GM23338 (cell line): Measurements from ENCODE around the gene PLAAT3. TPM values are rescaled to one million over a fixed set of nuclear protein-coding genes. Genes with fewer than 3 reads are reported as not detected.

ENCODE experiments used
- ATAC-seq: fragments of 200-7000 bp; cut with Tn5 transposase; 3 replicates; pipeline ENCODE4 v1.9.1; 2020
- DNase-seq: peaks from one replicate; pipeline ENCODE4 v3.0.0-alpha.2; 2015; ENCODE audit warnings: low spot score
- H2AFZ ChIP-seq: fragments of 200-600 bp; sonication (generic); 2 replicates; pipeline ENCODE4 v1.8.0; 2016; ENCODE audit warnings: antibody characterized with exemption, mild to moderate bottlenecking, moderate library complexity
- H3F3A ChIP-seq: fragments of 200-600 bp; sonication (generic); replicated peaks from 2 replicates; pipeline ENCODE4 v1.8.0; 2017; ENCODE audit warnings: antibody characterized with exemption, mixed run types, low read depth
- H3K27ac ChIP-seq: fragments of 200-600 bp; sonication (generic); 2 replicates; pipeline ENCODE4 v1.6.1; 2016; ENCODE audit warnings: low read depth
- H3K27me3 ChIP-seq: fragments of 200-600 bp; sonication (generic); 2 replicates; pipeline ENCODE4 v1.8.0; 2016; ENCODE audit warnings: mild to moderate bottlenecking, mixed run types, moderate library complexity; ENCODE audit not compliant: insufficient read depth
- H3K36me3 ChIP-seq: fragments of 200-600 bp; sonication (generic); 2 replicates; pipeline ENCODE4 v1.8.0; 2016; ENCODE audit warnings: mild to moderate bottlenecking; ENCODE audit not compliant: insufficient read depth
- H3K4me1 ChIP-seq: fragments of 200-600 bp; sonication (generic); 2 replicates; pipeline ENCODE4 v1.8.0; 2016; ENCODE audit warnings: mild to moderate bottlenecking, moderate library complexity; ENCODE audit not compliant: insufficient read depth
- H3K4me2 ChIP-seq: fragments of 200-600 bp; sonication (generic); 2 replicates; pipeline ENCODE4 v1.7.1; 2017; ENCODE audit warnings: mixed run types
- H3K4me3 ChIP-seq: fragments of 200-600 bp; sonication (generic); 2 replicates; pipeline ENCODE4 v1.6.1; 2016; ENCODE audit warnings: mixed run types
- H3K79me2 ChIP-seq: fragments of 200-600 bp; sonication (generic); replicated peaks from 2 replicates; pipeline ENCODE4 v1.8.0; 2017; ENCODE audit warnings: mild to moderate bottlenecking; ENCODE audit not compliant: insufficient read depth
- H3K9me2 ChIP-seq: fragments of 200-600 bp; sonication (generic); 2 replicates; pipeline ENCODE4 v1.8.0; 2017; ENCODE audit not compliant: insufficient read depth
- H4K20me1 ChIP-seq: fragments of 200-600 bp; sonication (generic); replicated peaks from 2 replicates; pipeline ENCODE4 v1.8.0; 2017; ENCODE audit warnings: mild to moderate bottlenecking; ENCODE audit not compliant: insufficient read depth
- H3K27ac Mint-ChIP-seq: 2 replicates; pipeline ENCODE4 v1.8.0; 2020; ENCODE audit warnings: inconsistent platforms, mild to moderate bottlenecking, moderate library complexity, mixed read lengths
- H3K27me3 Mint-ChIP-seq: 3 replicates; pipeline ENCODE4 v1.8.0; 2022; ENCODE audit warnings: low read depth, mild to moderate bottlenecking, moderate library complexity, mixed read lengths, inconsistent platforms; ENCODE audit not compliant: insufficient read depth, poor library complexity
- H3K36me3 Mint-ChIP-seq: 3 replicates; pipeline ENCODE4 v1.8.0; 2021; ENCODE audit warnings: low read depth, mild to moderate bottlenecking, inconsistent platforms, moderate library complexity, mixed read lengths
- H3K4me1 Mint-ChIP-seq: 3 replicates; pipeline ENCODE4 v1.8.0; 2020; ENCODE audit warnings: mild to moderate bottlenecking, inconsistent platforms, mixed read lengths
- H3K4me3 Mint-ChIP-seq: 3 replicates; pipeline ENCODE4 v1.8.0; 2021; ENCODE audit warnings: moderate library complexity, mild to moderate bottlenecking, inconsistent platforms, mixed read lengths
- H3K9me3 Mint-ChIP-seq: 3 replicates; pipeline ENCODE4 v1.8.0; 2020; ENCODE audit warnings: moderate library complexity, mild to moderate bottlenecking, inconsistent platforms, mixed read lengths
- CREB1 ChIP-seq: fragments of 250-450 bp; sonication (Bioruptor Pico); IDR thresholded peaks from 2 replicates; pipeline ENCODE4 v1.5.0; 2020; ENCODE audit warnings: low read depth, mild to moderate bottlenecking, moderate library complexity
- EZH2 ChIP-seq: fragments of 200-600 bp; sonication (generic); IDR thresholded peaks from one replicate; pipeline ENCODE4 v1.8.0; 2017; ENCODE audit warnings: antibody characterized with exemption, mild to moderate bottlenecking, low read depth; ENCODE audit not compliant: unreplicated experiment
- EZH2phosphoT487 ChIP-seq: fragments of 200-600 bp; sonication (generic); IDR thresholded peaks from one replicate; pipeline ENCODE4 v1.8.1; 2018; ENCODE audit warnings: antibody characterized with exemption; ENCODE audit not compliant: unreplicated experiment
- JUNB ChIP-seq: IDR thresholded peaks from one replicate; pipeline ENCODE4 v1.6.1; 2016; ENCODE audit warnings: antibody characterized with exemption; ENCODE audit not compliant: unreplicated experiment
- NANOG ChIP-seq: IDR thresholded peaks from 2 replicates; pipeline ENCODE4 v1.6.1; 2016; ENCODE audit warnings: antibody characterized with exemption, borderline replicate concordance
- POLR2AphosphoS5 ChIP-seq: IDR thresholded peaks from 2 replicates; pipeline ENCODE4 v1.6.1; 2016; ENCODE audit warnings: antibody characterized with exemption, low read depth
- STAT1 ChIP-seq: IDR thresholded peaks from one replicate; pipeline ENCODE4 v1.6.1; 2016; ENCODE audit warnings: antibody characterized with exemption; ENCODE audit not compliant: unreplicated experiment
- ZNF114 ChIP-seq: fragments of 250-450 bp; sonication (Bioruptor Pico); IDR thresholded peaks from 2 replicates; pipeline ENCODE4 v1.5.0; 2020; ENCODE audit warnings: mild to moderate bottlenecking, moderate library complexity
- ZNF331 ChIP-seq: fragments of 250-450 bp; sonication (Bioruptor Pico); IDR thresholded peaks from 2 replicates; pipeline ENCODE4 v1.5.0; 2020; ENCODE audit warnings: low read depth, mild to moderate bottlenecking, moderate library complexity
- polyA plus RNA-seq: library from polyadenylated mRNA; unstranded; fragments of >200 nt; fragmentation: Nextera tagmentation; extraction: Ambion mirVana; gene quantifications from 2 replicates; pipeline ENCODE4 v1.2.1, GENCODE V29; 2016
- total RNA-seq: library from RNA; depleted of rRNA; stranded (reverse); fragments of >200 nt; shearing (Covaris generic); gene quantifications from 2 replicates; pipeline ENCODE4 v1.2.3, GENCODE V29; 2014
- TF ChIP-seq, protein P1 (sequence below): fragments of 250-450 bp; sonication (Bioruptor Pico); IDR thresholded peaks from 2 replicates; pipeline ENCODE4 v1.5.0; 2020; ENCODE audit warnings: mild to moderate bottlenecking, moderate library complexity
- TF ChIP-seq, protein P2 (sequence below): IDR thresholded peaks from 2 replicates; pipeline ENCODE4 v1.6.1; 2016; ENCODE audit warnings: antibody characterized with exemption
- TF ChIP-seq, protein P3 (sequence below), 2 experiments: fragments of 200-600 bp in 1 of 2; sonication (generic) in 1 of 2; conservative IDR thresholded peaks; 2 replicates each; pipeline versions ENCODE4 v1.5.1 to v1.6.1; 2016 to 2017; ENCODE audit warnings: antibody characterized with exemption in 2 of 2, low read depth in 2 of 2, mild to moderate bottlenecking in 2 of 2, moderate library complexity in 1 of 2
- TF ChIP-seq, protein P4 (sequence below): IDR thresholded peaks from one replicate; pipeline ENCODE4 v1.6.1; 2018; ENCODE audit warnings: antibody characterized with exemption; ENCODE audit not compliant: unreplicated experiment

The PLAAT3 gene
- total and polyA plus RNA-seq, 2 experiments from 2014 or later, result 61.1 to 262 TPM

DNA sequence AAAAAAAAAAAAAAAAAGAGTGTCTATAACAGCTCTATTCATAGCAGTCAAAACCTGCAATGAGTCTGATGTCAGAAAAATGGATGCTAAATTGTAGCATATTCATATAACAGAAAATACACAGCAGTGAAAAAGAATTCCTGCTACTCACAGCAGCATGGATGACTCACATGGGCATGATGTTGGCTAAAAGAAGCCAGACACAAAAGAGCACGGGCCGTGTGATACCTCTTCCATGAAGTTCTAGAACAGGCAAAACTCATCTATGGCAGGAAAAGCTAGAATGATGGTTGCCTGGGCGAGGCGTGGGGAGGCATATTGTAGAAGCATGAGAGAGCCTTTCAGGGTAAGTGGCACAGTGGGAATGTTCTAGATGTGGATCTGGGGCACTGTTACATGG, 18.9 kb downstream of the PLAAT3 start:
- no peak for DNase-seq
- ATAC-seq, result no peak
- H3K9me3 Mint-ChIP-seq, result peaks cover 18% of the 10 kb centered on the region

More for the DNA sequence above, 18.9 kb downstream of the PLAAT3 start:
- peaks cover 61% of the 10 kb centered on the region for H3K36me3 Mint-ChIP-seq
- no peak for TF ChIP-seq JUNB
- TF ChIP-seq, protein P1, sequence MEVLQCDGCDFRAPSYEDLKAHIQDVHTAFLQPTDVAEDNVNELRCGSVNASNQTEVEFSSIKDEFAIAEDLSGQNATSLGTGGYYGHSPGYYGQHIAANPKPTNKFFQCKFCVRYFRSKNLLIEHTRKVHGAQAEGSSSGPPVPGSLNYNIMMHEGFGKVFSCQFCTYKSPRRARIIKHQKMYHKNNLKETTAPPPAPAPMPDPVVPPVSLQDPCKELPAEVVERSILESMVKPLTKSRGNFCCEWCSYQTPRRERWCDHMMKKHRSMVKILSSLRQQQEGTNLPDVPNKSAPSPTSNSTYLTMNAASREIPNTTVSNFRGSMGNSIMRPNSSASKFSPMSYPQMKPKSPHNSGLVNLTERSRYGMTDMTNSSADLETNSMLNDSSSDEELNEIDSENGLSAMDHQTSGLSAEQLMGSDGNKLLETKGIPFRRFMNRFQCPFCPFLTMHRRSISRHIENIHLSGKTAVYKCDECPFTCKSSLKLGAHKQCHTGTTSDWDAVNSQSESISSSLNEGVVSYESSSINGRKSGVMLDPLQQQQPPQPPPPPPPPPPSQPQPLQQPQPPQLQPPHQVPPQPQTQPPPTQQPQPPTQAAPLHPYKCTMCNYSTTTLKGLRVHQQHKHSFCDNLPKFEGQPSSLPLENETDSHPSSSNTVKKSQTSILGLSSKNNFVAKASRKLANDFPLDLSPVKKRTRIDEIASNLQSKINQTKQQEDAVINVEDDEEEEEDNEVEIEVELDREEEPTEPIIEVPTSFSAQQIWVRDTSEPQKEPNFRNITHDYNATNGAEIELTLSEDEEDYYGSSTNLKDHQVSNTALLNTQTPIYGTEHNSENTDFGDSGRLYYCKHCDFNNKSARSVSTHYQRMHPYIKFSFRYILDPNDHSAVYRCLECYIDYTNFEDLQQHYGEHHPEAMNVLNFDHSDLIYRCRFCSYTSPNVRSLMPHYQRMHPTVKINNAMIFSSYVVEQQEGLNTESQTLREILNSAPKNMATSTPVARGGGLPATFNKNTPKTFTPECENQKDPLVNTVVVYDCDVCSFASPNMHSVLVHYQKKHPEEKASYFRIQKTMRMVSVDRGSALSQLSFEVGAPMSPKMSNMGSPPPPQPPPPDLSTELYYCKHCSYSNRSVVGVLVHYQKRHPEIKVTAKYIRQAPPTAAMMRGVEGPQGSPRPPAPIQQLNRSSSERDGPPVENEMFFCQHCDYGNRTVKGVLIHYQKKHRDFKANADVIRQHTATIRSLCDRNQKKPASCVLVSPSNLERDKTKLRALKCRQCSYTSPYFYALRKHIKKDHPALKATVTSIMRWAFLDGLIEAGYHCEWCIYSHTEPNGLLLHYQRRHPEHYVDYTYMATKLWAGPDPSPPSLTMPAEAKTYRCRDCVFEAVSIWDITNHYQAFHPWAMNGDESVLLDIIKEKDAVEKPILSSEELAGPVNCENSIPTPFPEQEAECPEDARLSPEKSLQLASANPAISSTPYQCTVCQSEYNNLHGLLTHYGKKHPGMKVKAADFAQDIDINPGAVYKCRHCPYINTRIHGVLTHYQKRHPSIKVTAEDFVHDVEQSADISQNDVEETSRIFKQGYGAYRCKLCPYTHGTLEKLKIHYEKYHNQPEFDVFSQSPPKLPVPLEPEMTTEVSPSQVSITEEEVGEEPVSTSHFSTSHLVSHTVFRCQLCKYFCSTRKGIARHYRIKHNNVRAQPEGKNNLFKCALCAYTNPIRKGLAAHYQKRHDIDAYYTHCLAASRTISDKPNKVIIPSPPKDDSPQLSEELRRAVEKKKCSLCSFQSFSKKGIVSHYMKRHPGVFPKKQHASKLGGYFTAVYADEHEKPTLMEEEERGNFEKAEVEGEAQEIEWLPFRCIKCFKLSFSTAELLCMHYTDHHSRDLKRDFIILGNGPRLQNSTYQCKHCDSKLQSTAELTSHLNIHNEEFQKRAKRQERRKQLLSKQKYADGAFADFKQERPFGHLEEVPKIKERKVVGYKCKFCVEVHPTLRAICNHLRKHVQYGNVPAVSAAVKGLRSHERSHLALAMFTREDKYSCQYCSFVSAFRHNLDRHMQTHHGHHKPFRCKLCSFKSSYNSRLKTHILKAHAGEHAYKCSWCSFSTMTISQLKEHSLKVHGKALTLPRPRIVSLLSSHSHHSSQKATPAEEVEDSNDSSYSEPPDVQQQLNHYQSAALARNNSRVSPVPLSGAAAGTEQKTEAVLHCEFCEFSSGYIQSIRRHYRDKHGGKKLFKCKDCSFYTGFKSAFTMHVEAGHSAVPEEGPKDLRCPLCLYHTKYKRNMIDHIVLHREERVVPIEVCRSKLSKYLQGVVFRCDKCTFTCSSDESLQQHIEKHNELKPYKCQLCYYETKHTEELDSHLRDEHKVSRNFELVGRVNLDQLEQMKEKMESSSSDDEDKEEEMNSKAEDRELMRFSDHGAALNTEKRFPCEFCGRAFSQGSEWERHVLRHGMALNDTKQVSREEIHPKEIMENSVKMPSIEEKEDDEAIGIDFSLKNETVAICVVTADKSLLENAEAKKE (CRISPR knock-in tag), result no peak
- TF ChIP-seq CREB1 (CRISPR knock-in tag), result no peak
- TF ChIP-seq POLR2AphosphoS5, result no peak
- TF ChIP-seq ZNF114 (CRISPR knock-in tag), result no peak
- no peak for TF ChIP-seq ZNF331
- TF ChIP-seq, protein P2, sequence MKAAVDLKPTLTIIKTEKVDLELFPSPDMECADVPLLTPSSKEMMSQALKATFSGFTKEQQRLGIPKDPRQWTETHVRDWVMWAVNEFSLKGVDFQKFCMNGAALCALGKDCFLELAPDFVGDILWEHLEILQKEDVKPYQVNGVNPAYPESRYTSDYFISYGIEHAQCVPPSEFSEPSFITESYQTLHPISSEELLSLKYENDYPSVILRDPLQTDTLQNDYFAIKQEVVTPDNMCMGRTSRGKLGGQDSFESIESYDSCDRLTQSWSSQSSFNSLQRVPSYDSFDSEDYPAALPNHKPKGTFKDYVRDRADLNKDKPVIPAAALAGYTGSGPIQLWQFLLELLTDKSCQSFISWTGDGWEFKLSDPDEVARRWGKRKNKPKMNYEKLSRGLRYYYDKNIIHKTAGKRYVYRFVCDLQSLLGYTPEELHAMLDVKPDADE, result no peak
- TF ChIP-seq NANOG, result no peak
- TF ChIP-seq EZH2, result no peak
- TF ChIP-seq STAT1, result no peak
- no peak for TF ChIP-seq EZH2phosphoT487
- TF ChIP-seq, protein P3, sequence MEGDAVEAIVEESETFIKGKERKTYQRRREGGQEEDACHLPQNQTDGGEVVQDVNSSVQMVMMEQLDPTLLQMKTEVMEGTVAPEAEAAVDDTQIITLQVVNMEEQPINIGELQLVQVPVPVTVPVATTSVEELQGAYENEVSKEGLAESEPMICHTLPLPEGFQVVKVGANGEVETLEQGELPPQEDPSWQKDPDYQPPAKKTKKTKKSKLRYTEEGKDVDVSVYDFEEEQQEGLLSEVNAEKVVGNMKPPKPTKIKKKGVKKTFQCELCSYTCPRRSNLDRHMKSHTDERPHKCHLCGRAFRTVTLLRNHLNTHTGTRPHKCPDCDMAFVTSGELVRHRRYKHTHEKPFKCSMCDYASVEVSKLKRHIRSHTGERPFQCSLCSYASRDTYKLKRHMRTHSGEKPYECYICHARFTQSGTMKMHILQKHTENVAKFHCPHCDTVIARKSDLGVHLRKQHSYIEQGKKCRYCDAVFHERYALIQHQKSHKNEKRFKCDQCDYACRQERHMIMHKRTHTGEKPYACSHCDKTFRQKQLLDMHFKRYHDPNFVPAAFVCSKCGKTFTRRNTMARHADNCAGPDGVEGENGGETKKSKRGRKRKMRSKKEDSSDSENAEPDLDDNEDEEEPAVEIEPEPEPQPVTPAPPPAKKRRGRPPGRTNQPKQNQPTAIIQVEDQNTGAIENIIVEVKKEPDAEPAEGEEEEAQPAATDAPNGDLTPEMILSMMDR (conservative IDR thresholded peaks at IDR 0.05; ENCODE audit: low read depth in 2 of 2), result no peak
- TF ChIP-seq, protein P4, sequence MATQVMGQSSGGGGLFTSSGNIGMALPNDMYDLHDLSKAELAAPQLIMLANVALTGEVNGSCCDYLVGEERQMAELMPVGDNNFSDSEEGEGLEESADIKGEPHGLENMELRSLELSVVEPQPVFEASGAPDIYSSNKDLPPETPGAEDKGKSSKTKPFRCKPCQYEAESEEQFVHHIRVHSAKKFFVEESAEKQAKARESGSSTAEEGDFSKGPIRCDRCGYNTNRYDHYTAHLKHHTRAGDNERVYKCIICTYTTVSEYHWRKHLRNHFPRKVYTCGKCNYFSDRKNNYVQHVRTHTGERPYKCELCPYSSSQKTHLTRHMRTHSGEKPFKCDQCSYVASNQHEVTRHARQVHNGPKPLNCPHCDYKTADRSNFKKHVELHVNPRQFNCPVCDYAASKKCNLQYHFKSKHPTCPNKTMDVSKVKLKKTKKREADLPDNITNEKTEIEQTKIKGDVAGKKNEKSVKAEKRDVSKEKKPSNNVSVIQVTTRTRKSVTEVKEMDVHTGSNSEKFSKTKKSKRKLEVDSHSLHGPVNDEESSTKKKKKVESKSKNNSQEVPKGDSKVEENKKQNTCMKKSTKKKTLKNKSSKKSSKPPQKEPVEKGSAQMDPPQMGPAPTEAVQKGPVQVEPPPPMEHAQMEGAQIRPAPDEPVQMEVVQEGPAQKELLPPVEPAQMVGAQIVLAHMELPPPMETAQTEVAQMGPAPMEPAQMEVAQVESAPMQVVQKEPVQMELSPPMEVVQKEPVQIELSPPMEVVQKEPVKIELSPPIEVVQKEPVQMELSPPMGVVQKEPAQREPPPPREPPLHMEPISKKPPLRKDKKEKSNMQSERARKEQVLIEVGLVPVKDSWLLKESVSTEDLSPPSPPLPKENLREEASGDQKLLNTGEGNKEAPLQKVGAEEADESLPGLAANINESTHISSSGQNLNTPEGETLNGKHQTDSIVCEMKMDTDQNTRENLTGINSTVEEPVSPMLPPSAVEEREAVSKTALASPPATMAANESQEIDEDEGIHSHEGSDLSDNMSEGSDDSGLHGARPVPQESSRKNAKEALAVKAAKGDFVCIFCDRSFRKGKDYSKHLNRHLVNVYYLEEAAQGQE, result no peak
- H3K9me2 ChIP-seq, result no peaks in the 10 kb centered on the region
- no peak overlapping the region for H3K4me3 ChIP-seq
- H3K27ac ChIP-seq, result no peak overlapping the region
- no peaks in the 10 kb centered on the region; the same call in 1 of the 2 replicates for H4K20me1 ChIP-seq
- no peak overlapping the region for H3K4me3 Mint-ChIP-seq
- no peaks in the 10 kb centered on the region for H3K4me1 ChIP-seq
- H3F3A ChIP-seq, result 0 out of 2 replicates have a peak, but pooled peaks cover under 1% of the 10 kb centered on the region
- H2AFZ ChIP-seq, result no peak overlapping the region
- H3K36me3 ChIP-seq, result peaks cover 11% of the 10 kb centered on the region; the same call in 1 of the 2 replicates
- no peak overlapping the region for H3K27ac Mint-ChIP-seq
- H3K4me2 ChIP-seq, result no peak overlapping the region
- H3K4me1 Mint-ChIP-seq, result no peaks in the 10 kb centered on the region
- H3K79me2 ChIP-seq, result peaks cover 32% of the 10 kb centered on the region
- H3K27me3 ChIP-seq, result no peaks in the 10 kb centered on the region
- H3K27me3 Mint-ChIP-seq, result peaks cover 6% of the 10 kb centered on the region
